Neural progenitor cell (in vitro differentiated cells): ENCODE data around the gene PRKCB. TPM values are rescaled to one million over a fixed set of nuclear protein-coding genes. Genes with fewer than 3 reads are reported as not detected.

Experiments used
- DNase-seq: peaks from one replicate; pipeline ENCODE4 v3.0.0-alpha.2; 2016; ENCODE audit warnings: low spot score
- H2AFZ ChIP-seq: fragments of 200-600 bp; sonication (generic); replicated peaks from 2 replicates; pipeline ENCODE4 v1.6.1; 2016; ENCODE audit warnings: antibody characterized with exemption
- H3F3A ChIP-seq: fragments of 200-600 bp; sonication (generic); 2 replicates; pipeline ENCODE4 v1.6.1; 2016; ENCODE audit warnings: antibody characterized with exemption, low read depth
- H3K27ac ChIP-seq: fragments of 200-600 bp; sonication (generic); 2 replicates; pipeline ENCODE4 v1.5.1; 2016; ENCODE audit warnings: mild to moderate bottlenecking
- H3K27me3 ChIP-seq: fragments of 200-600 bp; sonication (generic); 2 replicates; pipeline ENCODE4 v1.6.1; 2016; ENCODE audit warnings: mild to moderate bottlenecking, moderate library complexity
- H3K36me3 ChIP-seq: fragments of 200-600 bp; sonication (generic); 2 replicates; pipeline ENCODE4 v1.5.1; 2016
- H3K4me1 ChIP-seq: fragments of 200-600 bp; sonication (generic); 2 replicates; pipeline ENCODE4 v1.6.1; 2016; ENCODE audit warnings: mixed run types
- H3K4me2 ChIP-seq: fragments of 200-600 bp; sonication (generic); 2 replicates; pipeline ENCODE4 v1.6.1; 2016
- H3K4me3 ChIP-seq: fragments of 200-600 bp; sonication (generic); 2 replicates; pipeline ENCODE4 v1.5.1; 2016
- H3K79me2 ChIP-seq: fragments of 200-600 bp; sonication (generic); 2 replicates; pipeline ENCODE4 v1.6.1; 2016; ENCODE audit warnings: low read depth
- H3K9ac ChIP-seq: fragments of 200-600 bp; sonication (generic); 2 replicates; pipeline ENCODE4 v1.6.1; 2016
- H3K9me3 ChIP-seq: fragments of 200-600 bp; sonication (generic); 2 replicates; pipeline ENCODE4 v1.5.1; 2016; ENCODE audit warnings: low read depth
- H4K20me1 ChIP-seq: fragments of 200-600 bp; sonication (generic); 2 replicates; pipeline ENCODE4 v1.6.1; 2016; ENCODE audit warnings: low read depth
- H3K27ac Mint-ChIP-seq: 3 replicates; pipeline ENCODE4 v1.8.0; 2021; ENCODE audit warnings: mixed read lengths
- H3K27me3 Mint-ChIP-seq: 2 replicates; pipeline ENCODE4 v1.8.0; 2022; ENCODE audit warnings: low read depth, mild to moderate bottlenecking, inconsistent platforms, moderate library complexity, mixed read lengths; ENCODE audit not compliant: insufficient read depth
- H3K36me3 Mint-ChIP-seq: 3 replicates; pipeline ENCODE4 v1.8.0; 2021; ENCODE audit warnings: mixed read lengths
- H3K4me1 Mint-ChIP-seq: 3 replicates; pipeline ENCODE4 v1.8.0; 2021; ENCODE audit warnings: mixed read lengths
- H3K4me3 Mint-ChIP-seq: 3 replicates; pipeline ENCODE4 v1.8.0; 2021; ENCODE audit warnings: mild to moderate bottlenecking, moderate library complexity, mixed read lengths
- H3K9me3 Mint-ChIP-seq: 3 replicates; pipeline ENCODE4 v1.8.0; 2020; ENCODE audit warnings: mixed read lengths
- CTCF ChIP-seq: fragments of 200-600 bp; sonication (generic); IDR thresholded peaks from 2 replicates; pipeline ENCODE4 v1.5.1; 2017; ENCODE audit warnings: antibody characterized with exemption, mild to moderate bottlenecking
- EZH2 ChIP-seq: fragments of 200-600 bp; sonication (generic); IDR thresholded peaks from 2 replicates; pipeline ENCODE4 v1.6.1; 2017; ENCODE audit warnings: antibody characterized with exemption, mild to moderate bottlenecking, moderate library complexity
- EZH2phosphoT487 ChIP-seq: fragments of 200-600 bp; sonication (generic); IDR thresholded peaks from 2 replicates; pipeline ENCODE4 v1.6.1; 2017; ENCODE audit warnings: antibody characterized with exemption
- total RNA-seq: library from RNA; depleted of rRNA; stranded (reverse); fragments of >200 nt; gene quantifications from 2 replicates; pipeline ENCODE4 v1.2.3, GENCODE V29; 2015; ENCODE audit warnings: low replicate concordance

PRKCB gene
- total RNA-seq, 1 donor from 2014 or later = 9.5 TPM

DNA sequence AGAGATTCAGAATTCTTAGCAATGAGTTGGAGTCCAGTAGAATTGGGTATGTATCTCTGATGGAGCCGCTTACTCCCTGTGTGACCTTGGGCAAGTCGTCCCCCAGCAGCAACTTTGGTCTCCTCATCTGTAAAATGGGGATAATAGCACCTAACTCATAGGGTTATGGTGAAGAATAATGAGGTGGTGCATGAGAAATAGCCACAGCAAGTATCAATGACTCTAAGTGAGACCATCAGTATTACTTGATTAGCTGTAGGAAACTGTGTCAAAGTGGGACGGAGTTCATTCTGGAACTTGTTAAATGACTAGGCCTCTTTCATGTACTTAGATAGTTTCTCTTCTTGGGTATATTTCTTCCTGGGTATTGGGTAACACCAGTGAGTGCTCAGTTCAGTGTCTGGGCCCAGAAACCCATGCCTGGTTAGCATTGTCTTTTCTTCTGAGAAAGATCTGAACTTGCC lies 6.4 kb downstream of the PRKCB start:
- Histone ChIP-seq H3K27ac (no peak overlapping the region), H3K4me2 (no peak overlapping the region), H3K36me3 (no peaks in the 10 kb centered on the region), H3K79me2 (no peaks in the 10 kb centered on the region), H3K9me3 (no peaks in the 10 kb centered on the region), H2AFZ (no peak overlapping the region), H3K4me1 (peaks cover 8% of the 10 kb centered on the region), H3K4me3 (no peak overlapping the region), H3K9ac (no peak overlapping the region), H4K20me1 (peaks cover 6% of the 10 kb centered on the region), H3K27me3 (peaks cover 26% of the 10 kb centered on the region), H3F3A (no peaks in the 10 kb centered on the region)
- Mint-ChIP-seq H3K9me3 (no peaks in the 10 kb centered on the region), H3K4me1 (no peaks in the 10 kb centered on the region), H3K27ac (no peak overlapping the region), H3K27me3 (peaks cover 22% of the 10 kb centered on the region), H3K36me3 (no peaks in the 10 kb centered on the region), H3K4me3 (no peak overlapping the region)
- no peak for DNase-seq
- TF ChIP-seq EZH2 = no peak
- TF ChIP-seq EZH2phosphoT487 = no peak
- no peak for TF ChIP-seq CTCF

DNA sequence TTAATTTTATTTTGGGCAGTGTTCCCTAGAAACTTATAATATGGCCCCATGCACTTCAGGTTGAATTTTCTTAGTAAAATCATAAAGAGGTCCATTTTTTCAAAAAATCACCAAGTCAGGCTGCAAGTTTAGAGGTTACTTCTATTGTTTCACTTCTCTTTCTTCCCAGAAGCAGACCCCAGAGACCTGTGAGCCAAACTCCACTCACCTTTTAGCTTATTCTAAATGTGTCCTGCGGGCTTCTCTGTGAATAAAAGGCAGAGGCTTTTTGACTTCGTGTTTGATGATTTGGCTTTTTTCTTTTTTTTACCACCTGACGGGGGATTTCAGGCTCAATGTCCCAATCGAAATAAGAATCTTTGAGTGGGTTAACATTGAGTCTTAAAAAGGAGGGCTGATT lies 7.4 kb downstream of the PRKCB start:
- peaks cover 16% of the 10 kb centered on the region for H3K27me3 ChIP-seq
- H3F3A ChIP-seq = no peaks in the 10 kb centered on the region
- no peak overlapping the region for H3K9ac ChIP-seq
- no peaks in the 10 kb centered on the region for H3K4me1 ChIP-seq
- no peaks in the 10 kb centered on the region for H3K9me3 ChIP-seq
- no peaks in the 10 kb centered on the region for H3K36me3 Mint-ChIP-seq
- H3K4me2 ChIP-seq = no peak overlapping the region
- H3K4me3 ChIP-seq = no peak overlapping the region
- no peaks in the 10 kb centered on the region for H3K9me3 Mint-ChIP-seq
- no peaks in the 10 kb centered on the region for H3K79me2 ChIP-seq
- no peak overlapping the region for H2AFZ ChIP-seq
- no peaks in the 10 kb centered on the region for H3K36me3 ChIP-seq
- H3K4me3 Mint-ChIP-seq = no peak overlapping the region
- H3K27me3 Mint-ChIP-seq = peaks cover 14% of the 10 kb centered on the region
- H4K20me1 ChIP-seq = no peaks in the 10 kb centered on the region
- no peak overlapping the region for H3K27ac Mint-ChIP-seq
- H3K27ac ChIP-seq = no peak overlapping the region
- H3K4me1 Mint-ChIP-seq = no peaks in the 10 kb centered on the region
- DNase-seq = no peak
- TF ChIP-seq EZH2 (no peak), EZH2phosphoT487 (no peak), CTCF (no peak)

GRCh38 chr16:23847251-23847650 lies 11.5 kb downstream of the PRKCB start:
- H4K20me1 ChIP-seq = no peaks in the 10 kb centered on the region
- H3K9ac ChIP-seq = no peak overlapping the region
- no peak overlapping the region for H3K4me3 ChIP-seq
- H3K27me3 ChIP-seq = no peaks in the 10 kb centered on the region
- Mint-ChIP-seq H3K4me3 (no peak overlapping the region), H3K27ac (no peak overlapping the region), H3K9me3 (no peaks in the 10 kb centered on the region), H3K4me1 (no peaks in the 10 kb centered on the region), H3K36me3 (no peaks in the 10 kb centered on the region), H3K27me3 (peaks cover 3% of the 10 kb centered on the region)
- no peaks in the 10 kb centered on the region for H3K36me3 ChIP-seq
- no peak overlapping the region for H3K27ac ChIP-seq
- no peaks in the 10 kb centered on the region for H3K4me1 ChIP-seq
- TF ChIP-seq EZH2 (no peak), CTCF (no peak)
- no peak for DNase-seq
- H3K9me3 ChIP-seq = no peaks in the 10 kb centered on the region
- no peak overlapping the region for H3K4me2 ChIP-seq
- H3K79me2 ChIP-seq = no peaks in the 10 kb centered on the region
- no peaks in the 10 kb centered on the region for H3F3A ChIP-seq
- no peak overlapping the region for H2AFZ ChIP-seq

DNA sequence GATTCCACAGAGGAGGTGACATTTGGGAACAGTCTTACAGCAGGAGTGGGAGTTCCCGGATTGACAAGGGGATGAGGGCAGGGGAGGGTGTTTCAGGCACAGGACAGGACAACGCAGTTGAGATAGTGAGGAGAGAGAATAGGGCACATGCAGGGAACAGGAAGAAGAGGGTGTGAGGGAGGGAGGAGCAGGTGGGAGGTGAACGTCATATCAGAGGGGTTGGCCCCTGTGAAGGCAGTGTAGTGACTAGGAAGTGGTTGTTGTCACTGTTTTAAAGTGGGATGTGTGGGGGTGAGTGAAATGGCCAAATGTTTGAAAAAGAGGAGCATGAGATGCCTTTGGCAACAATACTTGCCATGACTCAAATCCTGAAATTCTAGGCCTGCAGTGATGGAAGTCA lies 12.2 kb downstream of the PRKCB start:
- Mint-ChIP-seq H3K27ac (no peak overlapping the region), H3K4me1 (no peaks in the 10 kb centered on the region), H3K9me3 (no peaks in the 10 kb centered on the region), H3K27me3 (peaks cover 3% of the 10 kb centered on the region), H3K4me3 (no peak overlapping the region), H3K36me3 (no peaks in the 10 kb centered on the region)
- H3K9ac ChIP-seq = no peak overlapping the region
- H3K79me2 ChIP-seq = no peaks in the 10 kb centered on the region
- no peaks in the 10 kb centered on the region for H4K20me1 ChIP-seq
- TF ChIP-seq CTCF (no peak), EZH2phosphoT487 (no peak), EZH2 (no peak)
- no peak for DNase-seq
- H3K27me3 ChIP-seq = no peaks in the 10 kb centered on the region
- no peaks in the 10 kb centered on the region for H3K36me3 ChIP-seq
- no peak overlapping the region for H2AFZ ChIP-seq
- no peaks in the 10 kb centered on the region for H3K9me3 ChIP-seq
- no peaks in the 10 kb centered on the region for H3K4me1 ChIP-seq
- H3K4me2 ChIP-seq = no peak overlapping the region
- H3K4me3 ChIP-seq = no peak overlapping the region
- H3K27ac ChIP-seq = no peak overlapping the region
- H3F3A ChIP-seq = no peaks in the 10 kb centered on the region
